ENCODE results near the gene TMEM187.

The TMEM187 gene

DNA sequence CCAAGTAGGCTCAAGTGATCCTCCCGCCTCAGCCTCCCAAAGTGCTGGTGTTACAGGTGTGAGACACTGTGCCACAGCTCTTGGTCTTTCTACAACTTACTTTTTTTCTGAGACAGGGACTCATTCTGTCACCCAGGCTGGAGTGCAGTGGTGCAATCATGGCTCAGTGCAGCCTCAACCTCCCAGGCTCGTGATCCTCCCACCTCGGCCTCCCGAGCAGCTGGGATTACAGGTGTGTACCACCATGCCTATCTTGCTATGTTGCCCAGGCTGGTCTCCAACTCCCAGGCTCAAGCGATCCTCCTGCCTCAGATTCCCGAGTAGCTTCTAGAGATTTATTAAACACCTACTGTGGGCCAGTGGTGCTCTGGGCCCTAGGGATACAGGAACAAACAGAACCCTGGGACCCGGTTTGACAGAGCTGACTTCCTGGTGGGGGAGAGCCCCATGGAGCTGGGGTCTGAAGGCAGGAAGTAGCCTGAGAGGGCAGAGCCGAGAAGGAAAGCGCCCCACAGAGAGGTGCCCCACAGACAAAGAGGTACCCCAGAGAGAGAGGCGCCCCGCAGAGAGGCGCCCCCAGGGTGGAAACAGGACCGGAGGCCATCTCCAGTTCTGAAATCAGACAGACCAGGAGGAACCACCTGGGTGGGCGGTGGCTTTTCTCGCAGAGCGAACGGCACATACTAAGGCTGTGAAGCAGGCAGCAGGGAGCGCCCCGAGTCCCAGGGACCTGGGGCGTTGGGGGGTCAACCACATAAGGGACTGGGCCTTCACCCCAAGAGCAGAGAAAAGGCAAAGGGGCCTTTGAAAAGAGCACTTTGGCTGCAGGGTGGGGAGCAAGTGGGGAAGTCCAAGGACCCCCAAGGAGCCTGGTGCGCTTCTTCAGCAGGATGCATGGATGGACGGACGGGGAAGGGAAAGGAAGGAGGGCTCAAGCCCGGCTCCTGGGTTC, 42.2 kb downstream of the TMEM187 start:
- TF ChIP-seq TAF1 (IDR thresholded peaks at IDR 0.05; ENCODE audit: borderline replicate concordance, insufficient read depth, low read length) (no peak), FOXP2 (optimal IDR thresholded peaks at IDR 0.05; ENCODE audit: borderline replicate concordance, extremely low read depth, extremely low read length, insufficient read depth) (no peak), SIN3A (IDR thresholded peaks at IDR 0.05; ENCODE audit: borderline replicate concordance, insufficient read depth, low read length) (no peak), POLR2AphosphoS5 (IDR thresholded peaks at IDR 0.05; ENCODE audit: low read depth, low read length) (no peak)
- TF ChIP-seq, protein P1, sequence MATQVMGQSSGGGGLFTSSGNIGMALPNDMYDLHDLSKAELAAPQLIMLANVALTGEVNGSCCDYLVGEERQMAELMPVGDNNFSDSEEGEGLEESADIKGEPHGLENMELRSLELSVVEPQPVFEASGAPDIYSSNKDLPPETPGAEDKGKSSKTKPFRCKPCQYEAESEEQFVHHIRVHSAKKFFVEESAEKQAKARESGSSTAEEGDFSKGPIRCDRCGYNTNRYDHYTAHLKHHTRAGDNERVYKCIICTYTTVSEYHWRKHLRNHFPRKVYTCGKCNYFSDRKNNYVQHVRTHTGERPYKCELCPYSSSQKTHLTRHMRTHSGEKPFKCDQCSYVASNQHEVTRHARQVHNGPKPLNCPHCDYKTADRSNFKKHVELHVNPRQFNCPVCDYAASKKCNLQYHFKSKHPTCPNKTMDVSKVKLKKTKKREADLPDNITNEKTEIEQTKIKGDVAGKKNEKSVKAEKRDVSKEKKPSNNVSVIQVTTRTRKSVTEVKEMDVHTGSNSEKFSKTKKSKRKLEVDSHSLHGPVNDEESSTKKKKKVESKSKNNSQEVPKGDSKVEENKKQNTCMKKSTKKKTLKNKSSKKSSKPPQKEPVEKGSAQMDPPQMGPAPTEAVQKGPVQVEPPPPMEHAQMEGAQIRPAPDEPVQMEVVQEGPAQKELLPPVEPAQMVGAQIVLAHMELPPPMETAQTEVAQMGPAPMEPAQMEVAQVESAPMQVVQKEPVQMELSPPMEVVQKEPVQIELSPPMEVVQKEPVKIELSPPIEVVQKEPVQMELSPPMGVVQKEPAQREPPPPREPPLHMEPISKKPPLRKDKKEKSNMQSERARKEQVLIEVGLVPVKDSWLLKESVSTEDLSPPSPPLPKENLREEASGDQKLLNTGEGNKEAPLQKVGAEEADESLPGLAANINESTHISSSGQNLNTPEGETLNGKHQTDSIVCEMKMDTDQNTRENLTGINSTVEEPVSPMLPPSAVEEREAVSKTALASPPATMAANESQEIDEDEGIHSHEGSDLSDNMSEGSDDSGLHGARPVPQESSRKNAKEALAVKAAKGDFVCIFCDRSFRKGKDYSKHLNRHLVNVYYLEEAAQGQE (IDR thresholded peaks at IDR 0.05; ENCODE audit: insufficient read depth in 1 of 2, low read depth in 2 of 2, low read length in 2 of 2) = no peak

DNA sequence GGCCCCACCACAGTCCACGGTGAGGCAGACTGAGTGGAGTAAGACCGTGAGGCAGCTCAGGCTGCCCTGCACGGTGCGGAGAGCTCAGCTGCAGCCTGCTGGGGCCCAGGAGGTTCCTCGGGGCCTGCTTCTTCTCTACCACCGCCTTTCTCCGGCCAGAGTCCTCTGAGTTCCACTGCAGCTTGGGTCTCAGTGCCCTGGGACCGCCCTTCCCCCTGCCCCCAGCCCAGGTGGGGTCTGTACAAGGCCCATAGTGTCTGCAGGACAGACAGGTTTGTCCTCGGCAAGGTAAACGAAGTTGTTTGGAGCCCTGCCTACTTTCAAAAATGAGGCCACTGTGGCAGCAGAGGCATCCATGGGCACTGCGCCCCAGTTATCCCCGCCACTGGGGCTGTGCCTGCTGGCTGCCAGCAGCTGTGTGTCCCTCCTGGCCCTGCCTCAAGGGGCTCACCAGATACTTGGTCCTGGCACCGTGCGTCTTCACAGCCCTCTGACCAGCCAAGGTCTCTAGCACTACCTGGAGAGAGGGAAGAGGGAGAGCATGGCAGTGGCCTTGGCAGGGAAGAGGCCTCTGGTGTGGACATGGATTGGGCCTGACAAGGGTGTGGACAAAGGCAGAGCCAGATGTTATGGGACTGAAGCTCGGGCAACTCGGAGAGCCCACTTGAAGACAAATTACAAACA, 43.2 kb downstream of the TMEM187 start:
- TF ChIP-seq POLR2AphosphoS5 (IDR thresholded peaks at IDR 0.05; ENCODE audit: low read depth, low read length) (no peak), FOXP2 (optimal IDR thresholded peaks at IDR 0.05; ENCODE audit: borderline replicate concordance, extremely low read depth, extremely low read length, insufficient read depth) (no peak), SIN3A (IDR thresholded peaks at IDR 0.05; ENCODE audit: borderline replicate concordance, insufficient read depth, low read length) (no peak), TAF1 (IDR thresholded peaks at IDR 0.05; ENCODE audit: borderline replicate concordance, insufficient read depth, low read length) (no peak)
- TF ChIP-seq, protein P1 (IDR thresholded peaks at IDR 0.05; ENCODE audit: insufficient read depth in 1 of 2, low read depth in 2 of 2, low read length in 2 of 2) = no peak

DNA sequence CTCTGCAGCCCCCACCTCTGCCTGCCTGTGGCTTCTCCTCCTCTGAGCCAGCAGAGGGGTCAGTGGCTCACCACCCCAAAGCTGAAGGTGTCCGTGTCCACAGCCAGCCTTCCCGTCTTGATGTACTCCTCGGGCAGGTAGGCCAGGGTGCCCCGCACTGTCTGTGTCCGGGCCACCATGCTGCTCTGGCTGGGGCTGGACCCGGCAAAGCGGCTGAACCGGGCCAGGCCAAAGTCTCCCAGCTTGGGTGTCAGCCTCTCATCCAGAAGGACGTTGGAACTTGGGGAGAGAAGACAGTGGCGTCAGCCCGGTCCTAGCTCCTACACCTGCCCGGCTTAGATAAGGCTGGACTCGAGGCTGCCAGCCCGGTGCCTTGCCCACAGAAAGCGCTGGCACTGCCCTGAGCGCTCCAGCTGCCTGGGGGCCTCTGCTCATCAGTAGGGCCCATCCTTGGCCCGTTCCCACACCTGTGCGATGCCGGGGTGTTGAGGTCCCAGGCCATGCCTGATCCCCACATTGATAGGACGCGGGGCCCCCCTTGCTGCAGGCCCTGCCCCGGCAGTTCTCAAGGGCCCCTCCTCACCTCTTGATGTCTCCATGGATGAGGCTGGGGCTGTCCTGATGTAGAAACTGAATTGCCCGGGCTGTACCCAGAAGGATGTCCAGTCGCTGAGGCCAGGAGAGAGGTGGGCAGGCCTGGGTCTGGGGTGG, 44.0 kb downstream of the TMEM187 start:
- TF ChIP-seq, protein P1 (IDR thresholded peaks at IDR 0.05; ENCODE audit: insufficient read depth in 1 of 2, low read depth in 2 of 2, low read length in 2 of 2) = no peak
- TF ChIP-seq FOXP2 (optimal IDR thresholded peaks at IDR 0.05; ENCODE audit: borderline replicate concordance, extremely low read depth, extremely low read length, insufficient read depth) = no peak
- TF ChIP-seq TAF1 (IDR thresholded peaks at IDR 0.05; ENCODE audit: borderline replicate concordance, insufficient read depth, low read length) = no peak
- no peak for TF ChIP-seq SIN3A (IDR thresholded peaks at IDR 0.05; ENCODE audit: borderline replicate concordance, insufficient read depth, low read length)
- TF ChIP-seq POLR2AphosphoS5 (IDR thresholded peaks at IDR 0.05; ENCODE audit: low read depth, low read length) = no peak

DNA sequence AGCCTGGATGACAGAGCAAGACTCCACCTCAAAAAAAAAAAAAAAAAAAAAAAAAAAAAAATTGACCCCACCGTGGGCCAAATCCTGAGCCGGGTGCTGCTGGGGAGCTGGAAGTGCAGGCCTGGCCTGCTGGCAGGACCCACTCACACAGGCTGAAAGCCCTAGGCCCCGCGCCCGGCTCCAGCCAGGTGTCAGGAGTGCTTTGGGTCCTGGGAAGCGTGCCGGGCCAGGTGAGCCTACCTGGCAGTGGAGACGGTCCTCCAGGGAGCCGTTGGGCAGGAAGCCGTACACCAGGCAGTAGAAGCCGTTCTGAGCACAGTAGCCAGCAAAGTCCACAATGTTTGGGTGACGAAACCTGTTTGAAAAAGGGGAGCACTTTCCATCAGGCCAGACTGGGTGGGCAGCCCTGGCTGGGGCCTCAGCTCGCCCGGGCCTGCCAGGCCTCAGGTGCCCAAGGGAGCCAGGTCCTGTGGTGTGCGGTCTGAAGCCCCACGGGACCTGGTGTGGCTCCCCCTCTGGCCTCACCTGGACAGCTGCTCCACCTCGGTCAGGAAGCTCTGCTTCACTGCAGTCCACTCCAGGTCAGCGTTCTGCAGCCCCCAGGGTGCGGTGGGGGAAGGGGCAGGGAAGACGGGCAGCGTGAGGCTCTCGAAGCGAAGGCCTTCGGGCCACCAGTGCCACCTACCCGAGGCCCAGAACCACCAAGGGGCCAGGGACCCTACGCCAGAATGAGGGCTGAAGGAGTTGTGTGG, 45.4 kb downstream of the TMEM187 start:
- no peak for TF ChIP-seq TAF1 (IDR thresholded peaks at IDR 0.05; ENCODE audit: borderline replicate concordance, insufficient read depth, low read length)
- TF ChIP-seq, protein P1 (IDR thresholded peaks at IDR 0.05; ENCODE audit: insufficient read depth in 1 of 2, low read depth in 2 of 2, low read length in 2 of 2) = no peak
- TF ChIP-seq POLR2AphosphoS5 (IDR thresholded peaks at IDR 0.05; ENCODE audit: low read depth, low read length) = no peak
- no peak for TF ChIP-seq FOXP2 (optimal IDR thresholded peaks at IDR 0.05; ENCODE audit: borderline replicate concordance, extremely low read depth, extremely low read length, insufficient read depth)
- no peak for TF ChIP-seq SIN3A (IDR thresholded peaks at IDR 0.05; ENCODE audit: borderline replicate concordance, insufficient read depth, low read length)

All from PFSK-1 (cell line).